GM19099 (cell line): ENCODE measurements around the gene NANOG.
"Not testable (repeated sequence)": the region's sequence is repeated elsewhere in the genome, so short reads cannot be mapped to it uniquely, and the experiment has no call there.

ENCODE experiments used
- POLR2A ChIP-seq: IDR thresholded peaks from 3 replicates; pipeline ENCODE4 v1.6.1; 2011; ENCODE audit warnings: low read depth; ENCODE audit not compliant: insufficient read length; ENCODE audit errors: extremely low read depth

Gene NANOG

GRCh38 chr12:7788884-7789528 lies at the start of gene NANOG:
TSS of gene NANOG (plus strand) at chr12:7789402. CDS start at chr12:7789615, 213 bp downstream.
- not testable (repeated sequence) for TF ChIP-seq POLR2A

GRCh38 chr12:7747246-7747645 lies 42.0 kb upstream of the NANOG start, which contains the start of gene CLEC4C:
TSS of gene CLEC4C (minus strand) at chr12:7747375. CDS start at chr12:7747348, 27 bp downstream.
- no peak for TF ChIP-seq POLR2A

GRCh38 chr12:7748852-7749251 lies 40.4 kb upstream of the NANOG start:
- TF ChIP-seq POLR2A, result no peak

- TF ChIP-seq POLR2A, result no peak
Measured at GRCh38 chr12:7749442-7749841, 39.8 kb upstream of the NANOG start.

GRCh38 chr12:7750350-7750749 lies 38.9 kb upstream of the NANOG start:
- no peak for TF ChIP-seq POLR2A

- TF ChIP-seq POLR2A, result no peak
Measured at GRCh38 chr12:7751394-7751793, 37.8 kb upstream of the NANOG start.

GRCh38 chr12:7756993-7757392 lies 32.2 kb upstream of the NANOG start:
- no peak for TF ChIP-seq POLR2A

- TF ChIP-seq POLR2A, result no peak
Measured at GRCh38 chr12:7758766-7759140, 30.4 kb upstream of the NANOG start.

- no peak for TF ChIP-seq POLR2A
Measured at GRCh38 chr12:7769999-7770398, 19.2 kb upstream of the NANOG start.

- TF ChIP-seq POLR2A, result no peak
Measured at GRCh38 chr12:7781274-7781673, 7.9 kb upstream of the NANOG start.

GRCh38 chr12:7782055-7782454 lies 7.1 kb upstream of the NANOG start:
- no peak for TF ChIP-seq POLR2A

GRCh38 chr12:7784701-7785100 lies 4.5 kb upstream of the NANOG start:
- TF ChIP-seq POLR2A, result no peak

- TF ChIP-seq POLR2A, result no peak
Measured at GRCh38 chr12:7787574-7788293, 1.5 kb upstream of the NANOG start.

- TF ChIP-seq POLR2A, result no peak
Measured at GRCh38 chr12:7788294-7788660, 925 bp upstream of the NANOG start.

GRCh38 chr12:7793211-7793610 lies 4.0 kb downstream of the NANOG start:
- no peak for TF ChIP-seq POLR2A

GRCh38 chr12:7797698-7798398 lies 8.6 kb downstream of the NANOG start:
- no peak for TF ChIP-seq POLR2A
